ENCODE data around the gene BAD.

BAD gene

DNA sequence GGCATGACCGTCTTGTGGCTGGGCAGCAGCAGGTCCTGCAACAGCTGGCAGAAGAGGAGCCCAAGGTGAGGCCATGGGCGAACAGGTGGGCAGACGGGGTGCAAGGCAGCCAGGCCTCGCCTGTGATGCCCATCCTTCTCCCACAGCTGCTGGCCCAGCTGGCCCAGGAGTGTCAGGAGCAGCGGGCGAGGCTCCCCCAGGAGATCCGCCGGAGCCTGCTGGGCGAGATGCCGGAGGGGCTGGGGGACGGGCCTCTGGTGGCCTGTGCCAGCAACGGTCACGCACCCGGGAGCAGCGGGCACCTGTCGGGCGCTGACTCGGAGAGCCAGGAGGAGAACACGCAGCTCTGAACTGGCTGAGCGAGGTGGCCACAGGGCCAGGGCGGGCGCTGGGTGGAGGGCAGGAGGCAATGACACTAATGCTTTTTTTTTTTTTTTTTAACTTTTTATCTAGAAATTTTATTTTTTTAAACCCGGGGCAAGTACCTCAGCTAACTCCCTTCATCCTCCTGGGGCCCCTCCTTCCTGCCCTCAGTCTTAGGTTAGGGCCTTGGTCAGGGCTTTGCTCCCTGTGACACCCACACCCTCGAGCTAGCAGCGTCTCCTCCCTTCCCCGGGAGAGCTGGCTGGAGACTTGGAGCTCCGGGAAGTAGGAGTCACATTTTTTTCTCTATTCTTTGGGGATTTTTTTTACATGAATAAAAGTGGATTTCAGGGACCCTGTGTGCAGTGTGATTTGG lies 17.1 kb downstream of the BAD start:
- ChIA-PET CTCF (interaction anchor here (1.0 to 11.4 kb wide), 8 partner anchors 9 to 77 kb away, joined by 3 to 106 read pairs (median 14); partner anchors contain the start of genes CATSPERZ, FERMT3, PLCB3 and PPP1R14B), POLR2A (interaction anchor here (0.6 to 1.4 kb wide), 3 partner anchors 17 to 290 kb away, joined by 3 to 4 read pairs (median 3); partner anchors contain the start of gene FERMT3)
- Histone ChIP-seq H3K9me3 (ENCODE audit: control extremely low read depth in 1 of 5, control insufficient read depth in 4 of 5, insufficient read depth in 2 of 5, low read depth in 1 of 5, low read length in 4 of 5) (no peaks in the 10 kb centered on the region), H3K36me3 (ENCODE audit: control insufficient read depth in 4 of 4, insufficient read depth in 4 of 4, low read length in 3 of 4) (peaks cover 0 to 38% (median 21%) of the 10 kb centered on the region in 4 experiments), H3K4me3 (ENCODE audit: control insufficient read depth in 1 of 7, extremely low read depth in 1 of 7, insufficient read depth in 4 of 7, low read depth in 2 of 7, low read length in 6 of 7) (peak overlapping the region in 3 of 7 experiments; percentile 32 to 87 (median 76)), H3K4me1 (ENCODE audit: control extremely low read depth in 1 of 4, control insufficient read depth in 4 of 4, insufficient read depth in 4 of 4, low read length in 3 of 4) (peaks cover 4 to 47% (median 41%) of the 10 kb centered on the region in 4 experiments), H3K27me3 (replicated peaks in 2 of 5; ENCODE audit: control insufficient read depth in 4 of 5, insufficient read depth in 5 of 5, low read length in 4 of 5) (no peaks in the 10 kb centered on the region), H3K27ac (ENCODE audit: insufficient read depth in 1 of 2, low read depth in 1 of 2, low read length in 2 of 2, poor library complexity in 1 of 2, severe bottlenecking in 2 of 2) (peak overlapping the region; percentile 50 to 96)
- peak in 1 of 3 donors; percentile 16 for DNase-seq
- WGBS (ENCODE audit: insufficient coverage), result 95% methylated on average over 17 of the region's 27 CpGs

GRCh38 chr11:64266339-64266738 lies 18.1 kb downstream of the BAD start:
- Histone ChIP-seq H3K27ac (ENCODE audit: insufficient read depth in 1 of 2, low read depth in 1 of 2, low read length in 2 of 2, poor library complexity in 1 of 2, severe bottlenecking in 2 of 2) (no peak overlapping the region), H3K27me3 (replicated peaks in 2 of 5; ENCODE audit: control insufficient read depth in 4 of 5, insufficient read depth in 5 of 5, low read length in 4 of 5) (no peaks in the 10 kb centered on the region), H3K9me3 (ENCODE audit: control extremely low read depth in 1 of 5, control insufficient read depth in 4 of 5, insufficient read depth in 2 of 5, low read depth in 1 of 5, low read length in 4 of 5) (no peaks in the 10 kb centered on the region), H3K4me1 (ENCODE audit: control extremely low read depth in 1 of 4, control insufficient read depth in 4 of 4, insufficient read depth in 4 of 4, low read length in 3 of 4) (peaks cover 4 to 37% (median 32%) of the 10 kb centered on the region in 4 experiments), H3K36me3 (ENCODE audit: control insufficient read depth in 4 of 4, insufficient read depth in 4 of 4, low read length in 3 of 4) (peaks cover 0 to 46% (median 26%) of the 10 kb centered on the region in 4 experiments), H3K4me3 (ENCODE audit: control insufficient read depth in 1 of 7, extremely low read depth in 1 of 7, insufficient read depth in 4 of 7, low read depth in 2 of 7, low read length in 6 of 7) (no peak overlapping the region)
- DNase-seq, result no peak
- 98% methylated on average over 14 of the region's 15 CpGs for WGBS (ENCODE audit: insufficient coverage)
- ChIA-PET POLR2A (no interaction called here), CTCF (interaction anchor here (0.6 to 11.4 kb wide), 4 partner anchors 12 to 67 kb away, joined by 3 to 106 read pairs (median 20); partner anchors contain the start of genes FERMT3, PLCB3 and PPP1R14B)

DNA sequence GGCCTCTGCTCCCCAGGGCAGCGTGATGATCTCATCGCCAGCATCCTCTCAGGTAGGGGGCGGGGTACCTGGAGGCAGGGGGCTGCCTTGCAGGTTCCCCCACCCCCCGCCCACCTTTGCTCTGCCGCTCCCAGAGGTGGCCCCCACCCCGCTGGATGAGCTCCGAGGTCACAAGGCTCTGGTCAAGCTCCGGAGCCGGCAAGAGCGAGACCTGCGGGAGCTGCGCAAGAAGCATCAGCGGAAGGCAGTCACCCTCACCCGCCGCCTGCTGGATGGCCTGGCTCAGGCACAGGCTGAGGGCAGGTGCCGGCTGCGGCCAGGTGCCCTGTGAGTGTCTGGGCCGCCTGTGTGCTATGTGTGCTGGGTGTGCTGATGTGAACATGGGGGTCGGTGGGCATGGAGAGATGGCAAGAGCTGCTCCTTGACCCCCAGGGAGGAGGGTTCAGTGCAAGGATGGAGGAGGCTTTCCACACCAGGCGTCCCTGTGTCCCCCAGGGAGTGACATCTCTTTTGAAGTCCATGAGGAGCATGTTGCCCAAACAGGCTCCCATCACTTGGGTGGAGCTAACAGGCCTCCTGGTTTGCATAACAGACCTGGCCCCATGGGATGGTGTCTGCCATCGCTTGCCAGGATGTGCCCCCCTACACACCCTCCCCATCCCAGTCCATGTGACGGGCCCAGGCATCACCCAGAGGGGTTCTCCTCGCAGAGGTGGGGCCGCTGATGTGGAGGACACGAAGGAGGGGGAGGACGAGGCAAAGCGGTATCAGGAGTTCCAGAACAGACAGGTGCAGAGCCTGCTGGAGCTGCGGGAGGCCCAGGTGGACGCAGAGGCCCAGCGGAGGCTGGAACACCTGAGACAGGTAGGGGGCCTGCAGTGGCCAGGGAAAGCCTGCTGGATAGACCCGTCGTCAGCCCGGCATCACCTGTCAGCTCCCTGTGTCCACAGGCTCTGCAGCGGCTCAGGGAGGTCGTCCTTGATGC lies 19.0 kb downstream of the BAD start:
- peaks cover 0 to 50% (median 26%) of the 10 kb centered on the region in 4 experiments for H3K36me3 ChIP-seq (ENCODE audit: control insufficient read depth in 4 of 4, insufficient read depth in 4 of 4, low read length in 3 of 4)
- whole genome bisulfite sequencing (ENCODE audit: insufficient coverage), result 96% methylated on average over 23 of the region's 35 CpGs
- H3K27ac ChIP-seq (ENCODE audit: insufficient read depth in 1 of 2, low read depth in 1 of 2, low read length in 2 of 2, poor library complexity in 1 of 2, severe bottlenecking in 2 of 2), result no peak overlapping the region
- ChIA-PET POLR2A (no interaction called here), CTCF (interaction anchor here (0.6 to 11.4 kb wide), 6 partner anchors 11 to 60 kb away, joined by 3 to 106 read pairs (median 13); partner anchors contain the start of genes FERMT3, NUDT22, PLCB3 and PPP1R14B)
- peaks cover 4 to 34% (median 28%) of the 10 kb centered on the region in 4 experiments for H3K4me1 ChIP-seq (ENCODE audit: control extremely low read depth in 1 of 4, control insufficient read depth in 4 of 4, insufficient read depth in 4 of 4, low read length in 3 of 4)
- H3K9me3 ChIP-seq (ENCODE audit: control extremely low read depth in 1 of 5, control insufficient read depth in 4 of 5, insufficient read depth in 2 of 5, low read depth in 1 of 5, low read length in 4 of 5), result no peaks in the 10 kb centered on the region
- DNase-seq, result no peak
- no peaks in the 10 kb centered on the region for H3K27me3 ChIP-seq (replicated peaks in 2 of 5; ENCODE audit: control insufficient read depth in 4 of 5, insufficient read depth in 5 of 5, low read length in 4 of 5)
- H3K4me3 ChIP-seq (ENCODE audit: control insufficient read depth in 1 of 7, extremely low read depth in 1 of 7, insufficient read depth in 4 of 7, low read depth in 2 of 7, low read length in 6 of 7), result no peak overlapping the region

DNA sequence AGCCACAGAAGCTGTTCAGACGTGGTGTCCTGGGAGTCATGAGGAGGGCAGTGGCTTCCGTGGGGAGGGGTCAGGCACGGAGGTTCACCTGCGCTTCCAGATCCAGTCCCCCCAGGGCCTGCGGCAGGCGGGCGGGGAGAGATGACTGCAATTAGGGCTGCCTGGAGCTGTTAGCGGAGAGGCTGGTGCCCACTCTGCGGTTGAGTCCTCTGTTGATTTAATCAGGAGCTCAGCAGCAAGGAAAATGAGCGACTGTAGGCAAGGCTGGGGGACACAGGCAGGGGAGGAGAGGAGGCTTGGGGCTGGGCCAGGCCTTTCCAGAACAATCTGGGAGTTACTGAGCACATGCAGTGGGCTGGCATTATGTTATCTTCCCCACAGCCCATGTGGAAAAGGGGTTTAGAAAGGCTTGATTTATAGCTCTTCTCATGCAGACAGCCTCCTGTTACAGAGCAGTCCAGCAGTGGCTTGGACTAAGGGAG lies 20.1 kb downstream of the BAD start:
- H3K36me3 ChIP-seq (ENCODE audit: control insufficient read depth in 4 of 4, insufficient read depth in 4 of 4, low read length in 3 of 4), result peaks cover 2 to 61% (median 31%) of the 10 kb centered on the region in 4 experiments
- ChIA-PET POLR2A (no interaction called here), CTCF (interaction anchor here (0.6 to 11.4 kb wide), 10 partner anchors 10 to 59 kb away, joined by 3 to 106 read pairs (median 6); partner anchors contain the start of genes CATSPERZ, FERMT3, NUDT22 and PLCB3)
- H3K27me3 ChIP-seq (replicated peaks in 2 of 5; ENCODE audit: control insufficient read depth in 4 of 5, insufficient read depth in 5 of 5, low read length in 4 of 5), result no peaks in the 10 kb centered on the region
- H3K4me1 ChIP-seq (ENCODE audit: control extremely low read depth in 1 of 4, control insufficient read depth in 4 of 4, insufficient read depth in 4 of 4, low read length in 3 of 4), result peaks cover 4 to 25% (median 24%) of the 10 kb centered on the region in 4 experiments
- H3K4me3 ChIP-seq (ENCODE audit: control insufficient read depth in 1 of 7, extremely low read depth in 1 of 7, insufficient read depth in 4 of 7, low read depth in 2 of 7, low read length in 6 of 7), result no peak overlapping the region
- DNase-seq, result no peak
- H3K9me3 ChIP-seq (ENCODE audit: control extremely low read depth in 1 of 5, control insufficient read depth in 4 of 5, insufficient read depth in 2 of 5, low read depth in 1 of 5, low read length in 4 of 5), result no peaks in the 10 kb centered on the region
- WGBS (ENCODE audit: insufficient coverage), result 100% methylated on average over 10 of the region's 10 CpGs
- no peak overlapping the region for H3K27ac ChIP-seq (ENCODE audit: insufficient read depth in 1 of 2, low read depth in 1 of 2, low read length in 2 of 2, poor library complexity in 1 of 2, severe bottlenecking in 2 of 2)

- Histone ChIP-seq H3K4me3 (ENCODE audit: control insufficient read depth in 1 of 7, extremely low read depth in 1 of 7, insufficient read depth in 4 of 7, low read depth in 2 of 7, low read length in 6 of 7) (no peak overlapping the region), H3K27me3 (replicated peaks in 2 of 5; ENCODE audit: control insufficient read depth in 4 of 5, insufficient read depth in 5 of 5, low read length in 4 of 5) (no peaks in the 10 kb centered on the region), H3K9me3 (ENCODE audit: control extremely low read depth in 1 of 5, control insufficient read depth in 4 of 5, insufficient read depth in 2 of 5, low read depth in 1 of 5, low read length in 4 of 5) (no peaks in the 10 kb centered on the region), H3K27ac (ENCODE audit: insufficient read depth in 1 of 2, low read depth in 1 of 2, low read length in 2 of 2, poor library complexity in 1 of 2, severe bottlenecking in 2 of 2) (no peak overlapping the region), H3K36me3 (ENCODE audit: control insufficient read depth in 4 of 4, insufficient read depth in 4 of 4, low read length in 3 of 4) (peaks cover 3 to 66% (median 35%) of the 10 kb centered on the region in 4 experiments), H3K4me1 (ENCODE audit: control extremely low read depth in 1 of 4, control insufficient read depth in 4 of 4, insufficient read depth in 4 of 4, low read length in 3 of 4) (peaks cover 3 to 21% (median 19%) of the 10 kb centered on the region in 4 experiments)
- DNase-seq, result no peak
- 100% methylated on average over 5 of the region's 8 CpGs for WGBS (ENCODE audit: insufficient coverage)
- ChIA-PET POLR2A (no interaction called here), CTCF (interaction anchor here (0.8 to 11.4 kb wide), 9 partner anchors 9 to 58 kb away, joined by 3 to 106 read pairs (median 6); partner anchors contain the start of genes CATSPERZ, FERMT3, PLCB3 and PPP1R14B)
Measured at GRCh38 chr11:64263947-64264317, 20.5 kb downstream of the BAD start.

DNA sequence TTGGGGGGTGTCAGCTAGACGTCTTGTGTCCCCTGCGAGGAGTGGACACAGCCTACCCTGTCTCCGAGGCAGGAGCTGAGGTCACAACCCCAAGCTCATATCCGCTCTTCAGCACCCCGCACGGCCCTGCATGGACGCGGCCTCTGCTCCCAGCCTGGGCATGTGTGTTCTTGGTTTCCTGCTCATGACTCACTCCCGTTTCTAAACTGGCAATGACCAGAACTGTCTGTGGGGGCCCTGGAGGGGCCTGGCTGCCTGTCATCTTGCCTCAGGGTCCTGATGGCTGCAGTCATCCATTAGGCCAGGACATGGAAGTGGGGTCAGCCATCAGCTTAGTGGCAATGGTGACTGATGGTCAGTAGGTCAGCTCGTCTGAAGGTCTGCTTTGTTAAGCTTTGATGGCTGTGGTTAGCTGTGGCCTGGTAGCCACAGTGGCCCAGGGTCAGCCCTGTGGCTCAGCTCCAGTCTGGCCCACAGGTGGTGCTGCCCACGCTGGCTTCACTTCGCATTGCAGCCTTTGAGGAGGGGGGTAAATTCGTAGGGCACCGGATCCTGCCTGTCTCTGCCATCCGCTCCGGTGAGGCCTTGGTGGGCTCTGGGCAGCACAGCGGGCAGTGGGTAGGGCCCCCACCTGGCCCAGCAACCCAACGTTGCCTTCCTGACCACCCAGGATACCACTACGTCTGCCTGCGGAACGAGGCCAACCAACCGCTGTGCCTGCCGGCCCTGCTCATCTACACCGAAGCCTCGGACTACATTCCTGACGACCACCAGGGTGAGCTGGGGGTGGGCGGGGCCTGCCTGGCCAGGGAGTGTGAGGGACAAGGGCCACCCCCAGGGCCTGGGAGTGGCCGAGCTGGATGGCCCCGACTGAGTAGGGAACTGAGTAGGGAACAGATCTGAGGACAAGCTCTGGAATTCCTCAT lies 21.2 kb downstream of the BAD start:
- no peak overlapping the region for H3K27ac ChIP-seq (ENCODE audit: insufficient read depth in 1 of 2, low read depth in 1 of 2, low read length in 2 of 2, poor library complexity in 1 of 2, severe bottlenecking in 2 of 2)
- no peaks in the 10 kb centered on the region for H3K27me3 ChIP-seq (replicated peaks in 2 of 5; ENCODE audit: control insufficient read depth in 4 of 5, insufficient read depth in 5 of 5, low read length in 4 of 5)
- peaks cover 3 to 72% (median 41%) of the 10 kb centered on the region in 4 experiments for H3K36me3 ChIP-seq (ENCODE audit: control insufficient read depth in 4 of 4, insufficient read depth in 4 of 4, low read length in 3 of 4)
- ChIA-PET POLR2A (no interaction called here), CTCF (interaction anchor here (1.3 to 11.4 kb wide), 7 partner anchors 8 to 58 kb away, joined by 3 to 106 read pairs (median 8); partner anchors contain the start of genes CATSPERZ, FERMT3, PLCB3 and PPP1R14B)
- DNase-seq, result no peak
- no peaks in the 10 kb centered on the region for H3K9me3 ChIP-seq (ENCODE audit: control extremely low read depth in 1 of 5, control insufficient read depth in 4 of 5, insufficient read depth in 2 of 5, low read depth in 1 of 5, low read length in 4 of 5)
- H3K4me3 ChIP-seq (ENCODE audit: control insufficient read depth in 1 of 7, extremely low read depth in 1 of 7, insufficient read depth in 4 of 7, low read depth in 2 of 7, low read length in 6 of 7), result no peak overlapping the region
- H3K4me1 ChIP-seq (ENCODE audit: control extremely low read depth in 1 of 4, control insufficient read depth in 4 of 4, insufficient read depth in 4 of 4, low read length in 3 of 4), result peaks cover 0 to 14% (median 13%) of the 10 kb centered on the region in 4 experiments
- 94% methylated on average over 21 of the region's 29 CpGs for WGBS (ENCODE audit: insufficient coverage)

All from common myeloid progenitor, CD34-positive (primary cell).